ENCODE data around the gene MAN1A1. TPM values are rescaled to one million over a fixed set of nuclear protein-coding genes. Genes with fewer than 3 reads are reported as not detected.

Gene MAN1A1
- total RNA-seq, 1 experiment from 2014 or later, result 19.0 TPM

DNA sequence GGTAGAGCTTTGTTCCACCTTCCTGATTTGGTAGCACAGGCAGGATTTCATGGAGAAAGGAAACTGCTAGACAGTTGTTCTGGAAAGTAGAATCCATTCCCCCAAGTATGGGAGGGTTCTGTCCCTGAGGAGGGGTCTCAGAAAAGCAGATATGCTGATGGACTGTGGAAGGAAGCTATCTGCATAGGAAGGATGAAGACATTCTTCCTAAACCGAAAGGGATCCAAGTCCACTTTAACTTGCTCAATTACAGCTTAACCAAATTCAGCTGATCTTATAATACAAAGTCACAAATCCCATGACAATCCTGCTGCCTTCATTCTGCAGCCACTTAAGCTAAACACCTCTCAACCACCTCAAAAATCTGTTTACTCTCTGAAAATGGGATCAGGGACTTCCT lies 2.6 kb downstream of the MAN1A1 start:
- Histone ChIP-seq H3K4me3 (ENCODE audit: low read length) (peak overlapping the region; percentile 92), H3K4me1 (ENCODE audit: insufficient read depth, low read length) (peaks cover 19% of the 10 kb centered on the region; the same call in 1 of the 2 replicates), H3K79me2 (ENCODE audit: low read length) (peaks cover 48% of the 10 kb centered on the region), H4K20me1 (ENCODE audit: low read length) (no peaks in the 10 kb centered on the region), H3F3A (ENCODE audit: low read length, unreplicated experiment) (no peaks in the 10 kb centered on the region), H3K9ac (ENCODE audit: low read length) (no peak overlapping the region; the same call in 1 of the 2 replicates), H3K4me2 (ENCODE audit: low read length) (peak overlapping the region; percentile 92), H3K36me3 (ENCODE audit: low read depth, low read length) (no peaks in the 10 kb centered on the region), H3K27ac (ENCODE audit: low read length) (no peak overlapping the region), H3K9me3 (ENCODE audit: low read length) (no peaks in the 10 kb centered on the region), H2AFZ (ENCODE audit: low read length) (peak overlapping the region; percentile 74; the same call in 1 of the 2 replicates), H3K9me2 (replicated peaks; ENCODE audit: low read length) (no peaks in the 10 kb centered on the region), H3K27me3 (ENCODE audit: low read length) (no peaks in the 10 kb centered on the region)
- intact Hi-C loops (cut with micrococcal nuclease), result loop anchor here (10.0 kb wide), 1 partner anchor 382 kb away; no protein-coding TSS in a partner anchor
- ChIA-PET POLR2A (ENCODE audit: unreplicated experiment) (interaction anchor here (0.6 kb wide), 1 partner anchor 551 kb away, joined by 3 read pairs; no protein-coding TSS in a partner anchor), CTCF (interaction anchor here (1.1 to 1.3 kb wide), 2 partner anchors 13 to 198 kb away, joined by 3 read pairs; no protein-coding TSS in a partner anchor)
- ATAC-seq (no peak), DNase-seq (no peak)
- no TSS peak for BruUV-seq (replicated peaks)
- no peak for TF ChIP-seq EZH2 (IDR thresholded peaks at IDR 0.05; ENCODE audit: low read length, unreplicated experiment)
- TF ChIP-seq EZH2phosphoT487 (IDR thresholded peaks at IDR 0.05; ENCODE audit: borderline replicate concordance, low read length), result no peak
- TF ChIP-seq CTCF (conservative IDR thresholded peaks at IDR 0.05; ENCODE audit: low read depth, low read length), result no peak

DNA sequence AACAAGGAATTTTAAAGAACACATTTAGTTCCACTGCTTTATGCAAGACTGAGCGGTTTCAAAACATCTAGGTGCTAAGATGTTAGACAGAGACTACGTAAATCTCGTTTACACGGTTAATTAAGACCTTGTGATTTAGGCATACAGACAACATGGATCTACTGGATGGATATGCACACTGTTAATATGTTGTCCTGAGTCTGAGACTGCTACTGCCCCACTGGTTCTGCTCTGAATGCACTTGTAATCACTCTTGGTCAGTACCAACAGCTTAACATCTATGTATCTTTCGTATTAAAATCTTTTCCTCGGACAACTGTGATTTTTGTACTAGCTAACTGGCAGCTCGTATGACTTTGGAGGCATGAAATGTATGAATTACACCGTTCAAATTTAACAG lies 3.1 kb downstream of the MAN1A1 start:
- no TSS peak for BruUV-seq (replicated peaks)
- H3F3A ChIP-seq (ENCODE audit: low read length, unreplicated experiment), result no peaks in the 10 kb centered on the region
- DNase-seq, result no peak
- H3K9me2 ChIP-seq (replicated peaks; ENCODE audit: low read length), result no peaks in the 10 kb centered on the region
- intact Hi-C loops (cut with micrococcal nuclease), result loop anchor here (10.0 kb wide), 1 partner anchor 382 kb away; no protein-coding TSS in a partner anchor
- H3K27me3 ChIP-seq (ENCODE audit: low read length), result no peaks in the 10 kb centered on the region
- ChIA-PET POLR2A (ENCODE audit: unreplicated experiment) (no interaction called here), CTCF (interaction anchor here (1.3 kb wide), 1 partner anchor 13 kb away, joined by 3 read pairs; no protein-coding TSS in a partner anchor)
- H2AFZ ChIP-seq (ENCODE audit: low read length), result no peak overlapping the region
- no peak overlapping the region for H3K27ac ChIP-seq (ENCODE audit: low read length)
- peaks cover 48% of the 10 kb centered on the region for H3K79me2 ChIP-seq (ENCODE audit: low read length)
- H3K4me2 ChIP-seq (ENCODE audit: low read length), result peak overlapping the region; percentile 92
- no peaks in the 10 kb centered on the region for H3K36me3 ChIP-seq (ENCODE audit: low read depth, low read length)
- no peak for ATAC-seq
- peak overlapping the region; percentile 92 for H3K4me3 ChIP-seq (ENCODE audit: low read length)
- no peak for TF ChIP-seq EZH2 (IDR thresholded peaks at IDR 0.05; ENCODE audit: low read length, unreplicated experiment)
- TF ChIP-seq EZH2phosphoT487 (IDR thresholded peaks at IDR 0.05; ENCODE audit: borderline replicate concordance, low read length), result no peak
- no peak for TF ChIP-seq CTCF (conservative IDR thresholded peaks at IDR 0.05; ENCODE audit: low read depth, low read length)
- no peaks in the 10 kb centered on the region for H4K20me1 ChIP-seq (ENCODE audit: low read length)
- H3K9me3 ChIP-seq (ENCODE audit: low read length), result no peaks in the 10 kb centered on the region
- H3K9ac ChIP-seq (ENCODE audit: low read length), result no peak overlapping the region
- H3K4me1 ChIP-seq (ENCODE audit: insufficient read depth, low read length), result peaks cover 14% of the 10 kb centered on the region; the same call in 1 of the 2 replicates

DNA sequence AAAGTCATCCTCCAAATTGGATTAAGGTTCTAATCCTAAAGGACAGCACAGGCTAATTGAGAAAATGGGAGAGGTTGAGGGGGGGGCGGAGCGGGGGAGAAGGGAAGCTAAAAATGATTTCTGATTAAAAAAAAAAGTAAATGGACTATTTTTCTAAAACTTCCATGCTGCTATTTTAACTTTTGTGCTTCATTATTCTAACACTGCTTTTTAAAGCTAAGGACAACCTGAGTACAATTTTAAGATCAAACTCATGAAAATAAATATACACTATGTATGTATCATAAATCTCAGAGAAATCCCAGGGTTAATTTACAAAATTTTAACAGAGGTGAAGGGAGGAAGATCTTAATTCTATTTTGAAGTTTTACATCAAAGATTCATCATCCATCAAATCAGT lies 4.4 kb downstream of the MAN1A1 start:
- peaks cover 10% of the 10 kb centered on the region; the same call in 1 of the 2 replicates for H3K4me1 ChIP-seq (ENCODE audit: insufficient read depth, low read length)
- H2AFZ ChIP-seq (ENCODE audit: low read length), result no peak overlapping the region
- no peaks in the 10 kb centered on the region for H3F3A ChIP-seq (ENCODE audit: low read length, unreplicated experiment)
- DNase-seq, result no peak
- peak overlapping the region; percentile 34 for H3K4me2 ChIP-seq (ENCODE audit: low read length)
- no peak overlapping the region for H3K27ac ChIP-seq (ENCODE audit: low read length)
- no peak for ATAC-seq
- no peak overlapping the region for H3K4me3 ChIP-seq (ENCODE audit: low read length)
- no peak overlapping the region for H3K9ac ChIP-seq (ENCODE audit: low read length)
- ChIA-PET POLR2A (ENCODE audit: unreplicated experiment) (no interaction called here), CTCF (interaction anchor here (0.6 kb wide), 1 partner anchor 196 kb away, joined by 9 read pairs; no protein-coding TSS in a partner anchor)
- no peaks in the 10 kb centered on the region for H4K20me1 ChIP-seq (ENCODE audit: low read length)
- H3K27me3 ChIP-seq (ENCODE audit: low read length), result no peaks in the 10 kb centered on the region
- intact Hi-C loops (cut with micrococcal nuclease), result loop anchor here (10.0 kb wide), 1 partner anchor 380 kb away; no protein-coding TSS in a partner anchor
- H3K9me3 ChIP-seq (ENCODE audit: low read length), result no peaks in the 10 kb centered on the region
- TF ChIP-seq EZH2phosphoT487 (IDR thresholded peaks at IDR 0.05; ENCODE audit: borderline replicate concordance, low read length) (no peak), CTCF (conservative IDR thresholded peaks at IDR 0.05; ENCODE audit: low read depth, low read length) (no peak), EZH2 (IDR thresholded peaks at IDR 0.05; ENCODE audit: low read length, unreplicated experiment) (no peak)
- no TSS peak for BruUV-seq (replicated peaks)
- H3K79me2 ChIP-seq (ENCODE audit: low read length), result peaks cover 48% of the 10 kb centered on the region
- no peaks in the 10 kb centered on the region for H3K9me2 ChIP-seq (replicated peaks; ENCODE audit: low read length)
- no peaks in the 10 kb centered on the region for H3K36me3 ChIP-seq (ENCODE audit: low read depth, low read length)

Data from PC-3 (cell line).